Activated CD4-positive, alpha-beta T cell treated with anti-CD3 and anti-CD28 coated beads, Interleukin-2, amount 50 U/mL, for 1 hour (primary cell): ENCODE measurements around the gene ITIH1.
"Not testable (repeated sequence)": the region's sequence is repeated elsewhere in the genome, so short reads cannot be mapped to it uniquely, and the experiment has no call there.

ENCODE experiments used
- DNase-seq: peaks from one replicate; pipeline ENCODE4 v3.0.0-alpha.2; 2020

ITIH1 gene

DNA sequence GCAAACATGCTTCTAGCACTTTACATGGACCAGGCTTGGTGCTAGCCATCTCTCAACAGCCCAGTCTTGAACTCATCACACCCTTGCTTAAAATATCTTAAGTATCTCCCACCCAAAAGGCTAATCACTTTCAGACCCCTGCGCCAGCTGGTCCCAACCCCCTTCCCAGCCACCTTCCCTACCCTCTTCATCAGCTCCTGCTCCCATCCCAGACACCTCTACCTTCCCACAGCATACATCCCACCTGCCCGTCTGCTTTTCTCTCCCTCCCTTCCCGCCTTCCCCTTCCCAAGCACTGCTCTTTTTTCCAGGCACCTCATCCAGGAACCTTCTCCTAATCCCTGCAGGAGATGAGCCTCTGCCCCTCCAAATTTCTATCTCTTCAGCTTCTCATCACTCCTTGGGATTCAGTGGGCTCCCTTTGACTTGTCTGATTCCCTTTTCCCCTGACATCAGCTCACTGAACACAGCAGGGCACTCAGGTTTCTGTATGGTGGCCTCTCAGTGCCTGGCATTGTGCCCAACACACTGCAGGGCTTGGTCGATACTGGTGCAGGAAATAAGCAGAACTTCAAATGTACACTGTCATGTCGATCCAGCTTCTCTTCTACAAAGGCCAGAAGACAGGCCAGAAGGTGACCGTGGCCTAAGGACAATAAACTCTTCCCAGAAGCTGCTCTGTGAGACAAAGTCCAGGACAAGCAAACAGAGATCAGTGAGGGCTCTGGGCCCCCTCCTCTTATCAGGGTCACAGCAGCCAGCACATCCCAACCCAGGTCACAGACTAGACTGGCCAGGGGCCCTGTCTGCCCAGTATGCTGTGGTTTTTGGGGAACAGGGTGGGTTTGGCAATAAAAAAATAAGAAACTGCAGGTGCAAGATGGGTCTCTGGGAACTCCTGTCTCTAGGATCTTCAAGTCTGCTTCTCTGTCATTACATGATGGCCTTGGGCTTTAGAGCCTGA is 2.2 kb upstream of the ITIH1 start:
- no peak for DNase-seq

DNA sequence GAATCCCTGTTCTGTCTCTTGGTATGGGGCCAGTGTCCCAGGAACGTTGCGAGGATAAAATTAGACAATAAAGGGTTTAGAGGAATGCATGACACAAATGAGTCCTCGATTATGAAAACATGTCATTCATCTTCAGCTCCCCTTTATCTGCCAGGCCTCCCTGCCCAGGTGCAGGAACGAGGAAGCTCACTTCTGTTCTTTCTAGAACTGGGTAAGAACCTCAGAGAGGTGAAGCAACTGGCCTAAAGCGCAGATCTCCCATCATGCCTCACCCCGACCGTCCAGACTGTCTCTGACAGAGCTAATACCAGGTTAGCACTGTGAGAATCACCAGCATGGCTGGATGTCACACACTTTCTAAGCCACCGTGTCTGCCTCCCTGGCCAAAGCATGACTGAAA is 1.5 kb upstream of the ITIH1 start:
- DNase-seq: no peak

DNA sequence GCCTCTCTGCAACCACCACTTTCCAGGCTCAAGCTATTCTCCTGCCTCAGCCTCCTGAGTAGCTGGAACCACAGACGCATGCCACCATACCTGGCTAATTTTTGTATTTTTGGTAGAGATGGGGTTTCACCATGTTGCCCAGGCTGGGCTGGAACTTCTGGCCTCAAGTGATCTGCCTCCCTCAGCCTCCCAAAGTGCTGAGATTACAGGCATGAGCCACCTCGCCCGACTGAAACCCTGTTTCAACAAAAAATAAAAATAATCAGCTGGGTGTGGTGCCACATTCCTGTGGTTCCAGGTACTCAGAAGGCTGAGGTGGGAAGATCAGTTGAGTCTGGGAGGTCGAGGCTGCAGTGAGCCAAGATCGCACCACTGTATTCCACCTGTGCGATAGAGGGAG is 913 bp upstream of the ITIH1 start:
- not testable (repeated sequence) for DNase-seq

DNA sequence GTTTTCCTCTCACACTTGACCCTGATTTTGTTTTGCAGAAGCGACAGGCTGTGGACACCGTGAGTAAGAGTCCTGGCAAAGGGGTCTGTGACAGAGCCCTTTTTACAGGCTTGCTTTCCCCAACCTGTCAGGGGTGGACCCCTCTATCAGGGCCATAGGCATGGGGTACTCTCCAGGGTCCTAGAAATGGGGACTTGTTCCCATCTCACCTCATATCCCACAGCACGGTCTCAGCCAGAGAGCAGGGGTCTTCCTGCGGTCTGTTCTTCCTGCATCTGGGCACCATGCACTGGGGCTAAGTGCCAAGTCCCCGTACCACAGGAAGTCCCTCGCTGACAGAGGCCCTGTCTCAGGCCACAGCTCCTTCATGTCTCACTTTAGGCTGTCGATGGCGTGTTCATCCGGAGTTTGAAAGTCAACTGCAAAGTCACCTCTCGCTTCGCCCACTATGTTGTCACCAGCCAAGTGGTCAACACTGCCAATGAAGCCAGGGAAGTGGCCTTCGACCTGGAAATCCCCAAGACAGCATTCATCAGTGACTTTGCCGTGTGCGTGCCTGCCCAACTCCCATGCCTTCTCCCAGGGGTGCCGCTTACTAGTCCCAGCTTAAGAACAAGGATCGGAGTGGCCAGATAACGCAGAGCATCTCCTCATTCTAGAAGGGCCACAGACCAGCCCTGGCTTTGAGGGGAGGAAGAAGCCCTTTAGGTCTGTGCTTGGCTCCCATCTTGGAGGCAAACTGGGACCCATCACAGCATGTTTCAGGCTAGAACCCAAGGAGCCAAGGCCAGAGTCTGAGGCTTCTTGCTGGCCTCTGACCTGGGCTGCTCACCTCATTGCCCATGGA is 783 bp downstream of the ITIH1 start:
- DNase-seq: no peak

DNA sequence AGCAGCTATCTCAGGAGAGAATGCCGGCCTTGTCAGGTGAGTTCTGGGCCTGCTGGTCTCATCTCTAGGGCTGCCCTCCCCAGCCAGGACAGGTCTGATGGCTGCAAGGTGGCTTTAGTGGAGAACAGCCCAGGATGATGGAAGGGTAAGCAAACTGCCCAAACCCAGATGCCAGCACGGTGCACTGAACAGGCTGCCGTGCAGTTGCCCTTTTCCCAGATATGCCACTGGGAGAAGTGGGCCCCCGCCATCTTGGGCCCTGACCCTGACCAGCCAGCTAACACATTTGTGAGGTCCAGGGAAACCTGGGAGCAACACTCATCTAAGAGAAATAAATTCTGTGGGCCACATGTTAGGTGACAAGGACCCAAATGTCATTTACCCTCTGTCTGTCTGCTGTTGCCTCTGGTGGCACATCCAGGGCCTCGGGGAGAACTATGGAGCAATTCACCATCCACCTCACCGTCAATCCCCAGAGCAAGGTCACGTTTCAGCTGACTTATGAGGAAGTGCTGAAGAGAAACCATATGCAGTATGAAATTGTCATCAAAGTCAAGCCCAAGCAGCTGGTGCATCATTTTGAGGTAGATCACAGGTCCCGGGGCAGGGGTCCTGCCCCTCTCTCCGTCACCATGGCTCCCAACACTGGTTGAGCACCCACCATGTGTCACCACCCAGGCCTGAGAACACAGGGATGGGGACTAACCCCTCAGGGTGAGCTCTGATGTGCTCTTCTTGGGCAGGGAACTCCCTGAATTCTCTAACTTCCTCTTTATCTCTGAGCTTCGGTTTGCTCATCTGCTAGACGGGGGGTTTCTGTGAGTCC is 1.8 kb downstream of the ITIH1 start:
- no peak for DNase-seq

DNA sequence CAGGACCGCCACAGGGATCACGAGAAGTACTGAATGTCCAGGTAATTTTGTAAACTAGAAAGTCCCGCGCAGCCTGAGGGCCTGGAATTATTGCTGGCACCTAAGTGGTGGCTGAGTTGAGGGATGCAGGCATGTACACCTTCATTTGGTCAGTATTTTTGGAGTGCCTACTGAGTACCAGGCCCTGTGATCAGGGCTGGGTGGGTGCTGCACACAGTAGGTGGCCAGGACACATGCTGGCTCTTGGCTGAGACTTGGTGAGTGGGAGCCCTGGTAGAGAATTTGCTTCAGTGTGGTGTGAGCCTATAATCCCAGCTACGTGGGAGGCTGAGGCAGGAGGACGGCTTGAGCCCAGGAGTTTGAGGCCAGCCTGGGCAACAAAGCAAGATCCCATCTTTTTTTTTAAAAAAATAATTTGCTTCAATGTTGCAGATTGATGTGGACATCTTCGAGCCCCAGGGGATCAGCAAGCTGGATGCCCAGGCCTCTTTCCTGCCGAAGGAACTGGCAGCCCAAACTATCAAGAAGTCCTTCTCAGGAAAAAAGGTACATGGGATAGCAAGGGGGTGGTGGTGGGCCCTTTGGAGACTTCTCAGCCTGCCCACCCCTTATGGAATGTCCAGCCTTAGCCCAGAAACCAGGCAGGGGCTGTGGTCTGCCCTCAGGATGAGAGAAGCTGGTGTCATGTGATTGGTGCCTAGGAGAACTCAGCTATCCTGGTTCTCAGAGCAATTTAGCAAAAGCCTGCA is 2.6 kb downstream of the ITIH1 start:
- DNase-seq: no peak

DNA sequence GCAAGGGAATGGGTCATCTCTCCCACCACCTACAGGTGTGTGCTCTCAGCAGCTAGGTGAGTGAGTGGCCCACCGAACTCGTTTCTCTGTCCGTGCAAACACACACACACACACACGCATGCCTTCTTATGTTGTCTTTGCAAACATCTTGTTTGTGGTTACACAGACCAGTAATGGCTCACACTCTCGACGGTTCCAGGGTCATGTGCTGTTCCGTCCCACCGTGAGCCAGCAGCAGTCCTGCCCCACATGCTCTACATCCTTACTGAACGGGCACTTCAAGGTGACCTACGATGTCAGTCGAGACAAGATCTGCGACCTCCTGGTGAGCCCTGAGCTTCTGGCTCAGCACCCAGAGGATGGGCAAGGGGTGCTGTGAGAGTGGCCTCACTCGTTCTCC is 4.3 kb downstream of the ITIH1 start:
- DNase-seq: no peak

DNA sequence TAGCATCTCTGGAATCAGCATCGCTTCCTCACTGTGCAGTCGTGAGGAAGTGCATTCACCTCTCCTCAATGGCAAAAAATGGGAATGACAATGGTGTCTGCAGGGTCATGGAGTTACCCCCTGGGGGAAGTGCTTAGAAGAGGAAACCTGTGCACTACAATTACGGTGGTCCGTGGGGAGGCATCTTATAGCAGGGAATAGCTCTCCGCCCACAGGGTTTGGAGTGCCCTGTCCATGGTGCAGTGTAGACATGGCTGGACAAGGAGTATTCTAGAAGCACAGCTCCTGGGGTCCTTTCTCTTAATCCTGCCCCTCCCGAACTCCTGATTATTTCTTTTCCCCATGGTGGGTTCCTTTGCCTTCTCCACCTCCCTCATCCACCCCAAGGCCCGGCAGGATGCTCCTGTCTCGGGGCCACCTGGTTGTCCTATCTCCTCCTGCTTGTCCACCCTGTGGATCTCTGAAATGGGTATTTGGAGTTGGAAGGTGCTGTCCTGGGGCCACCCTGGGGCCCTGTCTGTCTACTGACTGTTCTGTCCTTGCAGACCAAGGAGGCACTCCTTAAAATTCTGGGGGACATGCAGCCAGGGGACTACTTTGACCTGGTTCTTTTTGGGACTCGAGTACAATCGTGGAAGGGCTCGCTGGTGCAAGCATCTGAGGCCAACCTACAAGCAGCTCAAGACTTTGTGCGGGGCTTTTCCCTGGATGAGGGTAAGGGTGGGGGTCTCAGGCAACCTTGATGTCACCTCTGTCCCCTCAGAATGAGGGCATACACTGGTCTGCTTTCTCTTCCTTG is 5.2 kb downstream of the ITIH1 start:
- DNase-seq: no peak

DNA sequence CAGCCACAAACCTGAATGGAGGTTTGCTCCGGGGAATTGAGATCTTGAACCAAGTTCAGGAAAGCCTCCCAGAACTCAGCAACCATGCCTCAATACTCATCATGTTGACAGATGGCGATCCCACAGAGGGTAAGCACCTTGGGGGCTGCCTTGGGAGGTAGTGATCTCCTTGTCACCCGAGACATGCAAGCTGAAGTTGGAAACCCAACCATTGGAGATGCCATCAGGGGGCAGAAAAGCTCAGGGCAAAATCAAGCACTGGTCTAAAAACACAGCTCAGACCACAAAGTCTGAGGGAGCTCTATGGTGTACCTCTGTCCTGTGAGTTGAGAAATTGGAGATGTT is 5.8 kb downstream of the ITIH1 start:
- DNase-seq: no peak

DNA sequence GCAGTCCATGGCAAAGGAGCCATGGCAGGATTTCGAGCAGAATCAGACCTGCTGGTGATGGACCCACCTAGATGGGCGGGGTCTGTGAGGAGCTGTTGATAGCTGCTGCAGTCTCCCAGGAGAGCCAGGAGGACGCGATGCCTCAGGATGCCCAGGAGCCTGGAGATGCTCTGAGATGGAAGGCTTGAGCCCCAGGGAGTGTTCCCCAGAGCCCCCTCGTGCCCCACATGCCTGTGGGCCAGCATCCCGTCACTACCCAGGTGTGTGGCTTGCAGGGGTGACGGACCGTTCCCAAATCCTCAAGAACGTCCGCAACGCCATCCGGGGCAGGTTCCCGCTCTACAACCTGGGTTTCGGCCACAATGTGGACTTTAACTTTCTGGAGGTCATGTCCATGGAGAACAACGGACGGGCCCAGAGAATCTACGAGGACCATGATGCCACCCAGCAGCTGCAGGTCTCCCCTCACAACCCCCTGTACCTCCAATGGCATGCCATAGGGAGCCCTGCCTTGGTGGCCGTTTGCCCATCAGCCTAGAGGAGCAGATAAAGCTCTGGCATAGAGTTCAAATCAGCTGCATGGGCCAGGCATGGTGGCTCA is 6.7 kb downstream of the ITIH1 start:
- DNase-seq: no peak

DNA sequence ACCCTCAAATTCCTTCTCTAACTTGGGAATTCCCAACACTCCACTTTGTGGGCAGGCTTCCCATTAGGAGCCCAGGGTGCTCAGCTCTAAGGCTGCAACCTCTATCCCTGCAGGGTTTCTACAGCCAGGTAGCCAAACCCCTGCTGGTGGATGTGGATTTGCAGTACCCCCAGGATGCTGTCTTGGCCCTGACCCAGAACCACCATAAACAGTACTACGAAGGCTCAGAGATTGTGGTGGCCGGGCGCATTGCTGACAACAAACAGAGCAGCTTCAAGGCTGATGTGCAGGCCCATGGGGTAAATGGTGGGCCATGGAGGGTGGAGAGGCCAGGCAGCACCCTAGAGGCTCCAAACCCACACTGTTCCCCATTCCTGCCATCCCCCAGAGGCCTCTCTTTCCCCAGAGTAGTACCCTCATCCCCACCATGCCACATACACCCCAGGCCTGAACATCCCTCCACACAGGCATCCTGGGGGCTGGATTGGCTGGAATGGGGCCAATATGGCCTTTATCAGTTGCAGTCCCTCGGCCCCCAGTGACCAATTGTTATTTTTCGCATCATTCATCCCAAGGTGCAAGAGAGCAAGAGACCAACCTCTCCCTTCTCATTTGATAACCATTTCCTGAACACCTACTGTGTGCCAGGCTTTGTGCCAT is 7.7 kb downstream of the ITIH1 start:
- DNase-seq: no peak

DNA sequence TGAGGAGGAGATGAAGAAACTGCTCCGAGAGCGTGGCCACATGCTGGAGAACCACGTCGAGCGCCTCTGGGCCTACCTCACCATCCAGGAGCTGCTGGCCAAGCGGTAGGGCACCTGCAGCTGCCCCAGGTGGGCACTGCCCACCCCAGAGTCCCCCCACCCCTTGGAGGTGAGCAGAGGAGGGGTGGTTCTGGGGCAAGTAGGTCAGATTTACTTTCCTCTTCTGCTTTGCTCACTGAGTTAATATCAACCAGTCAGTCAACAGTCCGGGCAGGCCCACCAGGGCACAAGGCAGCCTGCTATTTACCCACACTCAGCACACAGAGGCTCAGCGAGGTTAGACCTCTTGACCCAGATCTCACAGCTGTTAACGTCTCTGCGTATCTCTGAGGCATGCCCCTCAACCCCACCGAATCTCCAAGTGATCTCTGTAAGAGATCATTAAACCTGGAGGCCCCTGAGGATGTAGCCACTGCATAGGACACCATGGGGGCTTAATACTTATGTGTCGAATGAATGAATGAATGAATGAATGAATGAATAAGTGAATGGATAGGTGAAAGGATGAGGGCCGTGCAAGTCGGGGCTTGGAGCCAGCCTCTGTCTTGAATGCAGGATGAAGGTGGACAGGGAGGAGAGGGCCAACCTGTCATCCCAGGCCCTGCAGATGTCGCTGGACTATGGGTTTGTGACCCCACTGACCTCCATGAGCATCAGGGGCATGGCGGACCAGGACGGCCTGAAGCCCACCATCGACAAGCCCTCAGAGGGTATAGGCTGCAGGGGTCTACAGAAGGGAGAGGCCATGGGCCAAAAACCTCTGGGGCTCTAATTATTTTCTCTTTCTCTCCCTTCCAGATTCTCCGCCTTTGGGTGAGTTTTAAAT is 9.2 kb downstream of the ITIH1 start:
- DNase-seq: no peak

DNA sequence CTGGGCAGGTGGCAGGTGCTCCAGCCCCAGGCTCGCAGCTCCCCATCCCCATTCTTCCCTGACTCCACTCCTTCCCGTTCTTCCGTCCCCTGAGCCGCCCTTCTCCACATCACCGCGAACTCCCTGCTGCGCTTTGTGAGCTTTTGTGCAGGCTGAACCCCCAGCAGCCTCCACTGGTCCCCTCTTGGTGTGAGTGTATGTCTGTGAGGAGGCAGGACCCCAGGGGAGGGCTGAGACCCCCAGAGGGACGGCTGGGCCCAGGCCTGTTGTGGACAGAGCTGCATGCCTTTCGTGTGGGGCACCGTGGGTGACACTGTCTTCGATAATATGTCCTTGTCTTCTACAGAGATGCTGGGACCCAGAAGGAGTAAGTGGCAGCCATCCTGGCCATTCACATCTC is 9.8 kb downstream of the ITIH1 start:
- no peak for DNase-seq

DNA sequence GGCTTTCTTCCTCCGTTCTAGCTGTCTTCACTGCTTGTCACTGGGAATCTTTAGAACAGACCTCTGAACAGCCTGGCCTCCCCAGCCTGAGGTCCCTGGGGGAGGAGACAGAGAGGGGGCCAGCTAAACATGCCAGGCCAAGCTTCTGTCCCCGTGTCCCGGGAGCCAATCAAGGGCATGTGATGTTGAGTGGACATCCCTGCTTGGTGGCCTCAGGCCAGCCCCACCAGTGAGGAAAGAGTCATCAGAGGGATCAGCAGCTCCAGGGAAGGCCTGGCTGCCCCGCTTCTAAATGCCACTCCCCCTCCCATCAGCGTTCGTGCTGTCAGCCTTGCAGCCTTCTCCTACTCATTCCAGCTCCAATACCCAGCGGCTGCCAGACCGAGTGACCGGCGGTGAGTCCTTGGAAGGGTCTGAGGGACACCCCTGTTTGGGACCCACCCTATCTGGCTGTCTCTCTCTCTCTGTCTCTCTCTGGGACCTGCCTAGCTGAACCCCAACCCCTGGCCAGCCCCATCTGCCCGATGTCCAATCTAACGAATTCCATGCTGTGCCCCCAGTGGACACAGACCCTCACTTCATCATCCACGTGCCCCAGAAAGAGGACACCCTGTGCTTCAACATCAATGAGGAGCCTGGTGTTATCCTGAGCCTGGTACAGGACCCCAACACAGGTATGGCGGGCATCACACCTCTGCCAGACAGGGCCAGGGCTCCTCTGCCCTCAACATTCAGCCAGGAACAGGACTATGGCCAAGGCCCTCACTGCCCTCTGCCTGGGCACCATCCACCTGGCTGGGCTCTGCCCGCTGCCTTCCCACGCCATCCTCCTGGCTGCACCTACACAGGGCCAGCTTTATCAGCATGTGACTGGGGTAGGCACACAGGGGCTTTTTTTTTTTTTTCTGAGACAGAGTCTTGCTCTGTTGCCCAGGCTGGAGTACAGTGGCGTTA is 10.6 kb downstream of the ITIH1 start:
- no peak for DNase-seq

DNA sequence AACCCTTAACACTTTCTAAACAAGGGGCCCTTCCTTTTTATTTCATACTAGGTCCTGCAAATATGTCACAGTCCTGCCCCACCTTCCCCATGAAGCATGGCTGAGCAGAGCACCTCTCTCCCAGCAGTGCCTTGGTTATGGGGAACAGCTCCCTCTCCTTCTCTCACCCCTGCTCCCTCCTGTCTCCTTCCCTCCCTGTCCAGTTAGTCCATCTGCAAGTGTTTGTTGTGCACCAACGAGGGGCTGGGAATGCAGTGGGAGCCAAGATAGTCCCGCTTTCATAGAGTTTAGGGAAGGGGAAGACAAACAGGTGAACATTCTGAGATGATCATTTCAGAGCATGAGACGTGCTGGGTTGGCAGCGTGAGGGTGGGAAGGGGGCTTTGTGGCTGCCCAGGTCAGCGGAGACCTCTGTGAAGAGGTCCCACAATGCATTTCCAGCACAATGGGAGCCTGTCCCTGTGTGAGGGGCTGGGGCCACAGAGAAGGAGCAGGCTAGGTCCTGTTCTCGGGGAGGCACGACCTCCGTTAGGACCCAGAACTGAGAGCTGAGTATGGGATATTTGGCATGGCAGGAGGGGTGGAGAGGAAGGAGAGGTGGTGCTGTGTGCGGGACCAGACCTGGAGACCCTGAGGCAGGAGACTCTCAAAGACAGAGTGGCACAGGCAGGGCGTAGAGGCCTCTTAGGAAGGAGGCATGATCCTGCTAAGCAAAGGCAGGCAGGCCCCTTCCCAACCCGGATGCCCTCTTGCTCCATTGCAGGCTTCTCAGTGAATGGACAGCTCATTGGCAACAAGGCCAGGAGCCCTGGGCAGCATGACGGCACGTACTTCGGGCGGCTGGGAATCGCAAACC is 11.7 kb downstream of the ITIH1 start:
- no peak for DNase-seq

DNA sequence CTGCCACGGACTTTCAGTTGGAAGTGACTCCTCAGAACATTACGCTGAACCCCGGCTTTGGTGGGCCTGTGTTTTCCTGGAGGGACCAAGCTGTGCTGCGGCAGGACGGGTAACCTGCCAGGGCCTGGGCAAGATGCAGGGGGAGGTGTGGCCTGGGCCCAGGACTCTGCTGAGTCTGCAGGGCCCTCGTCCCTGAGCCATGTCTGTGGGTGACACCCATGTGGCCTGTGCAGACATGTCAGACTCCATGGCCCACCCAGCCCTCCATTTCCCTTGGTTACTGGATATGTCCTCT is 12.3 kb downstream of the ITIH1 start:
- DNase-seq: no peak

DNA sequence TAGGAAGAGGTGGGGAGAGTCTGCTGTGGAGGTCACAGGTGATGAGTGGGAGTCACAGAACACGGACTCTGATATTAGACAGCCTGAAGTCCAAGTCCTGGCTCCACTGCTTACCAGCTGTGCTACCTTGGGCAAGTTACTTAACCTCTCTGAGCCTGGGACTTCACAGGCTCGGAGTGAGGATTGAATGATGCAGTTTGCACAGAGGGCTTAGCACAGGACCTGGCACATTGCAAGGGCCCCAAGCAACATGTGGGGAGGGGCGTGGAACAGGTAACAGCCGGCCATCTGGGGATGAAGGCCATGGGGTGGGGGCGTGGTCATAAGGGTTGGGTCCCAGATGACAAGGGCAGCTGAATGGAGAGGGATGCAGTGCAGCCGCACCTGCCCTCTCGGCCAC is 12.9 kb downstream of the ITIH1 start:
- no peak for DNase-seq

DNA sequence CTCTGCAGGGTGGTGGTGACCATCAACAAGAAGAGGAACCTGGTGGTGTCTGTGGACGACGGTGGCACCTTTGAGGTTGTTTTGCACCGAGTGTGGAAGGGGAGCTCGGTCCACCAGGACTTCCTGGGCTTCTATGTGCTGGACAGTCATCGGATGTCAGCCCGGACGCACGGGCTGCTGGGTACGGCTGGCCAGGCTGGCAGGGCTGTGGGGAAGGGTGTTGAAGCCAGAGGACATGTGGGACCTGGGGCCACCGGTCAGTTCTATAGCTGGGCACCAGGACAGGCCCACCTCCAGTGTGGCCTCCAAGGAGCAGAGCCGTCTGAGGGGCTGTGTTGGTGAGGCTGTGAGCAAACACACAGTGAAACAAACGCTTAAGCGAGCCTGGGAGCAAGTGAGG is 13.3 kb downstream of the ITIH1 start:
- no peak for DNase-seq
